ENCODE data around the gene NR3C2. TPM values are rescaled to one million over a fixed set of nuclear protein-coding genes. Genes with fewer than 3 reads are reported as not detected.

NR3C2 gene
- total RNA-seq, 1 experiment from 2014 or later, result 1.6 TPM

- Histone ChIP-seq H2AFZ (ENCODE audit: low read length) (no peak overlapping the region), H3K4me2 (ENCODE audit: low read depth, low read length, poor library complexity, severe bottlenecking) (no peak overlapping the region), H3K9me2 (replicated peaks; ENCODE audit: insufficient read depth, low read length) (no peaks in the 10 kb centered on the region), H3K36me3 (ENCODE audit: insufficient read depth, low read length) (no peaks in the 10 kb centered on the region), H3K4me3 (ENCODE audit: low read length) (no peak overlapping the region), H3K9ac (ENCODE audit: low read length) (no peak overlapping the region), H3K9me3 (ENCODE audit: low read length) (no peaks in the 10 kb centered on the region), H4K20me1 (ENCODE audit: insufficient read depth, low read depth, low read length) (no peaks in the 10 kb centered on the region), H3K27me3 (ENCODE audit: low read length) (no peaks in the 10 kb centered on the region), H3K79me2 (ENCODE audit: low read length) (no peaks in the 10 kb centered on the region), H3K4me1 (ENCODE audit: low read length) (no peaks in the 10 kb centered on the region), H3K27ac (ENCODE audit: low read length) (no peak overlapping the region)
- no peak for DNase-seq
Observed at GRCh38 chr4:148081267-148081666, 360.9 kb downstream of the NR3C2 start.

GRCh38 chr4:148079961-148080360, 362.3 kb downstream of the NR3C2 start:
- Histone ChIP-seq H3K36me3 (ENCODE audit: insufficient read depth, low read length) (no peaks in the 10 kb centered on the region), H4K20me1 (ENCODE audit: insufficient read depth, low read depth, low read length) (no peaks in the 10 kb centered on the region), H3K27me3 (ENCODE audit: low read length) (0 out of 2 replicates have a peak, but pooled peaks cover 3% of the 10 kb centered on the region), H3K79me2 (ENCODE audit: low read length) (no peaks in the 10 kb centered on the region), H3K4me1 (ENCODE audit: low read length) (no peaks in the 10 kb centered on the region), H3K4me3 (ENCODE audit: low read length) (no peak overlapping the region), H3K9me3 (ENCODE audit: low read length) (no peaks in the 10 kb centered on the region), H2AFZ (ENCODE audit: low read length) (no peak overlapping the region), H3K4me2 (ENCODE audit: low read depth, low read length, poor library complexity, severe bottlenecking) (no peak overlapping the region), H3K27ac (ENCODE audit: low read length) (no peak overlapping the region), H3K9me2 (replicated peaks; ENCODE audit: insufficient read depth, low read length) (no peaks in the 10 kb centered on the region), H3K9ac (ENCODE audit: low read length) (no peak overlapping the region)
- DNase-seq, result no peak

- Histone ChIP-seq H3K9ac (ENCODE audit: low read length) (no peak overlapping the region), H3K36me3 (ENCODE audit: insufficient read depth, low read length) (no peaks in the 10 kb centered on the region), H3K4me3 (ENCODE audit: low read length) (no peak overlapping the region), H3K27me3 (ENCODE audit: low read length) (0 out of 2 replicates have a peak, but pooled peaks cover 3% of the 10 kb centered on the region), H3K4me2 (ENCODE audit: low read depth, low read length, poor library complexity, severe bottlenecking) (no peak overlapping the region), H3K9me2 (replicated peaks; ENCODE audit: insufficient read depth, low read length) (no peaks in the 10 kb centered on the region), H3K9me3 (ENCODE audit: low read length) (no peaks in the 10 kb centered on the region), H3K27ac (ENCODE audit: low read length) (no peak overlapping the region), H3K4me1 (ENCODE audit: low read length) (no peaks in the 10 kb centered on the region), H2AFZ (ENCODE audit: low read length) (no peak overlapping the region), H4K20me1 (ENCODE audit: insufficient read depth, low read depth, low read length) (no peaks in the 10 kb centered on the region), H3K79me2 (ENCODE audit: low read length) (no peaks in the 10 kb centered on the region)
- DNase-seq, result no peak
Observed at GRCh38 chr4:148078061-148078460, 364.2 kb downstream of the NR3C2 start.

- no peak overlapping the region for H3K27ac ChIP-seq (ENCODE audit: low read length)
- no peaks in the 10 kb centered on the region for H3K79me2 ChIP-seq (ENCODE audit: low read length)
- H3K9ac ChIP-seq (ENCODE audit: low read length), result no peak overlapping the region
- H3K9me2 ChIP-seq (replicated peaks; ENCODE audit: insufficient read depth, low read length), result no peaks in the 10 kb centered on the region
- H2AFZ ChIP-seq (ENCODE audit: low read length), result no peak overlapping the region
- no peaks in the 10 kb centered on the region for H3K4me1 ChIP-seq (ENCODE audit: low read length)
- no peak overlapping the region for H3K4me3 ChIP-seq (ENCODE audit: low read length)
- DNase-seq, result no peak
- no peaks in the 10 kb centered on the region for H3K36me3 ChIP-seq (ENCODE audit: insufficient read depth, low read length)
- H3K9me3 ChIP-seq (ENCODE audit: low read length), result no peaks in the 10 kb centered on the region
- 0 out of 2 replicates have a peak, but pooled peaks cover 3% of the 10 kb centered on the region for H3K27me3 ChIP-seq (ENCODE audit: low read length)
- no peaks in the 10 kb centered on the region for H4K20me1 ChIP-seq (ENCODE audit: insufficient read depth, low read depth, low read length)
- H3K4me2 ChIP-seq (ENCODE audit: low read depth, low read length, poor library complexity, severe bottlenecking), result no peak overlapping the region
Observed at GRCh38 chr4:148077581-148077980, 364.6 kb downstream of the NR3C2 start.

GRCh38 chr4:148076964-148077363, 365.2 kb downstream of the NR3C2 start:
- Histone ChIP-seq H3K27me3 (ENCODE audit: low read length) (0 out of 2 replicates have a peak, but pooled peaks cover 3% of the 10 kb centered on the region), H3K27ac (ENCODE audit: low read length) (no peak overlapping the region), H3K4me2 (ENCODE audit: low read depth, low read length, poor library complexity, severe bottlenecking) (no peak overlapping the region), H4K20me1 (ENCODE audit: insufficient read depth, low read depth, low read length) (no peaks in the 10 kb centered on the region), H3K79me2 (ENCODE audit: low read length) (no peaks in the 10 kb centered on the region), H3K4me1 (ENCODE audit: low read length) (no peaks in the 10 kb centered on the region), H3K9ac (ENCODE audit: low read length) (no peak overlapping the region), H3K36me3 (ENCODE audit: insufficient read depth, low read length) (no peaks in the 10 kb centered on the region), H3K4me3 (ENCODE audit: low read length) (no peak overlapping the region), H2AFZ (ENCODE audit: low read length) (no peak overlapping the region), H3K9me2 (replicated peaks; ENCODE audit: insufficient read depth, low read length) (no peaks in the 10 kb centered on the region), H3K9me3 (ENCODE audit: low read length) (no peaks in the 10 kb centered on the region)
- DNase-seq, result no peak

- Histone ChIP-seq H2AFZ (ENCODE audit: low read length) (no peak overlapping the region), H4K20me1 (ENCODE audit: insufficient read depth, low read depth, low read length) (no peaks in the 10 kb centered on the region), H3K9ac (ENCODE audit: low read length) (no peak overlapping the region), H3K27ac (ENCODE audit: low read length) (no peak overlapping the region), H3K79me2 (ENCODE audit: low read length) (no peaks in the 10 kb centered on the region), H3K4me3 (ENCODE audit: low read length) (no peak overlapping the region), H3K4me1 (ENCODE audit: low read length) (no peaks in the 10 kb centered on the region), H3K4me2 (ENCODE audit: low read depth, low read length, poor library complexity, severe bottlenecking) (no peak overlapping the region), H3K9me2 (replicated peaks; ENCODE audit: insufficient read depth, low read length) (no peaks in the 10 kb centered on the region), H3K27me3 (ENCODE audit: low read length) (0 out of 2 replicates have a peak, but pooled peaks cover 3% of the 10 kb centered on the region), H3K9me3 (ENCODE audit: low read length) (no peaks in the 10 kb centered on the region), H3K36me3 (ENCODE audit: insufficient read depth, low read length) (no peaks in the 10 kb centered on the region)
- DNase-seq, result no peak
Observed at GRCh38 chr4:148075438-148075837, 366.8 kb downstream of the NR3C2 start.

- no peak for DNase-seq
- Histone ChIP-seq H3K9me2 (replicated peaks; ENCODE audit: insufficient read depth, low read length) (no peaks in the 10 kb centered on the region), H3K79me2 (ENCODE audit: low read length) (no peaks in the 10 kb centered on the region), H3K4me3 (ENCODE audit: low read length) (no peak overlapping the region), H2AFZ (ENCODE audit: low read length) (no peak overlapping the region), H3K4me1 (ENCODE audit: low read length) (no peaks in the 10 kb centered on the region), H3K36me3 (ENCODE audit: insufficient read depth, low read length) (no peaks in the 10 kb centered on the region), H3K27me3 (ENCODE audit: low read length) (0 out of 2 replicates have a peak, but pooled peaks cover 3% of the 10 kb centered on the region), H3K4me2 (ENCODE audit: low read depth, low read length, poor library complexity, severe bottlenecking) (no peak overlapping the region), H3K27ac (ENCODE audit: low read length) (no peak overlapping the region), H3K9me3 (ENCODE audit: low read length) (no peaks in the 10 kb centered on the region), H4K20me1 (ENCODE audit: insufficient read depth, low read depth, low read length) (no peaks in the 10 kb centered on the region), H3K9ac (ENCODE audit: low read length) (no peak overlapping the region)
Observed at GRCh38 chr4:148074462-148074861, 367.8 kb downstream of the NR3C2 start.

GRCh38 chr4:148073349-148073748, 368.9 kb downstream of the NR3C2 start:
- H3K9me3 ChIP-seq (ENCODE audit: low read length), result no peaks in the 10 kb centered on the region
- H3K79me2 ChIP-seq (ENCODE audit: low read length), result no peaks in the 10 kb centered on the region
- H3K4me2 ChIP-seq (ENCODE audit: low read depth, low read length, poor library complexity, severe bottlenecking), result no peak overlapping the region
- no peaks in the 10 kb centered on the region for H3K9me2 ChIP-seq (replicated peaks; ENCODE audit: insufficient read depth, low read length)
- no peak overlapping the region for H3K4me3 ChIP-seq (ENCODE audit: low read length)
- H3K27ac ChIP-seq (ENCODE audit: low read length), result no peak overlapping the region
- no peak overlapping the region for H3K9ac ChIP-seq (ENCODE audit: low read length)
- no peaks in the 10 kb centered on the region for H4K20me1 ChIP-seq (ENCODE audit: insufficient read depth, low read depth, low read length)
- no peak overlapping the region for H2AFZ ChIP-seq (ENCODE audit: low read length)
- no peaks in the 10 kb centered on the region for H3K36me3 ChIP-seq (ENCODE audit: insufficient read depth, low read length)
- H3K27me3 ChIP-seq (ENCODE audit: low read length), result 0 out of 2 replicates have a peak, but pooled peaks cover 3% of the 10 kb centered on the region
- no peaks in the 10 kb centered on the region for H3K4me1 ChIP-seq (ENCODE audit: low read length)
- DNase-seq, result no peak

GRCh38 chr4:148072789-148073188, 369.4 kb downstream of the NR3C2 start:
- Histone ChIP-seq H3K4me3 (ENCODE audit: low read length) (no peak overlapping the region), H3K4me2 (ENCODE audit: low read depth, low read length, poor library complexity, severe bottlenecking) (no peak overlapping the region), H3K9me2 (replicated peaks; ENCODE audit: insufficient read depth, low read length) (no peaks in the 10 kb centered on the region), H3K27ac (ENCODE audit: low read length) (no peak overlapping the region), H4K20me1 (ENCODE audit: insufficient read depth, low read depth, low read length) (no peaks in the 10 kb centered on the region), H3K9ac (ENCODE audit: low read length) (no peak overlapping the region), H3K36me3 (ENCODE audit: insufficient read depth, low read length) (no peaks in the 10 kb centered on the region), H3K9me3 (ENCODE audit: low read length) (no peaks in the 10 kb centered on the region), H3K4me1 (ENCODE audit: low read length) (no peaks in the 10 kb centered on the region), H3K79me2 (ENCODE audit: low read length) (no peaks in the 10 kb centered on the region), H2AFZ (ENCODE audit: low read length) (no peak overlapping the region), H3K27me3 (ENCODE audit: low read length) (0 out of 2 replicates have a peak, but pooled peaks cover 3% of the 10 kb centered on the region)
- no peak for DNase-seq
